K562 (cell line): Measurements from ENCODE around the gene APBA2. TPM values are rescaled to one million over a fixed set of nuclear protein-coding genes. Genes with fewer than 3 reads are reported as not detected.

ENCODE experiments used
- ZNF551 ChIP-seq: fragments of 250-450 bp; sonication (Bioruptor Pico); IDR thresholded peaks from 2 replicates; pipeline ENCODE4 v1.5.0; 2021; ENCODE audit warnings: mild to moderate bottlenecking, moderate library complexity
- polyA plus RNA-seq, 8 experiments: library from polyadenylated mRNA; depleted of rRNA in 4 of 8; stranded (reverse) in 5 of 8; unstranded in 3 of 8; fragments of >200 nt; fragmentation: Nextera tagmentation in 2 of 8; fragmentation: Illumina TruSeq in 1 of 8; extraction: Ambion mirVana in 2 of 8; extraction: Trizol in 1 of 8; gene quantifications; 2 replicates each; pipeline versions ENCODE4 v1.2.1 to v1.2.3, GENCODE V29; 2011 to 2014; ENCODE audit warnings: inconsistent platforms in 1 of 8, missing spikeins in 1 of 8
- total RNA-seq, 7 experiments: library from RNA; depleted of rRNA in 6 of 7; stranded (reverse); fragments of >200 nt in 6 of 7; fragmentation: Illumina TruSeq in 2 of 7; extraction: Trizol in 2 of 7; gene quantifications; 2 replicates each; pipeline versions ENCODE4 v1.2.1 to v1.2.3, GENCODE V29; 2011 to 2021; ENCODE audit warnings: low replicate concordance in 1 of 7
- TF ChIP-seq, protein P1 (sequence below): fragments of 250-450 bp; sonication (Bioruptor Pico); IDR thresholded peaks from 2 replicates; pipeline ENCODE4 v1.4.0; 2020

Gene APBA2
- total and polyA plus RNA-seq, 9 of the 15 experiments (the other 6 are each of a cell fraction or from before 2014, with no cell fraction given): 0.24 to 40.9 (median 25.2) TPM

DNA sequence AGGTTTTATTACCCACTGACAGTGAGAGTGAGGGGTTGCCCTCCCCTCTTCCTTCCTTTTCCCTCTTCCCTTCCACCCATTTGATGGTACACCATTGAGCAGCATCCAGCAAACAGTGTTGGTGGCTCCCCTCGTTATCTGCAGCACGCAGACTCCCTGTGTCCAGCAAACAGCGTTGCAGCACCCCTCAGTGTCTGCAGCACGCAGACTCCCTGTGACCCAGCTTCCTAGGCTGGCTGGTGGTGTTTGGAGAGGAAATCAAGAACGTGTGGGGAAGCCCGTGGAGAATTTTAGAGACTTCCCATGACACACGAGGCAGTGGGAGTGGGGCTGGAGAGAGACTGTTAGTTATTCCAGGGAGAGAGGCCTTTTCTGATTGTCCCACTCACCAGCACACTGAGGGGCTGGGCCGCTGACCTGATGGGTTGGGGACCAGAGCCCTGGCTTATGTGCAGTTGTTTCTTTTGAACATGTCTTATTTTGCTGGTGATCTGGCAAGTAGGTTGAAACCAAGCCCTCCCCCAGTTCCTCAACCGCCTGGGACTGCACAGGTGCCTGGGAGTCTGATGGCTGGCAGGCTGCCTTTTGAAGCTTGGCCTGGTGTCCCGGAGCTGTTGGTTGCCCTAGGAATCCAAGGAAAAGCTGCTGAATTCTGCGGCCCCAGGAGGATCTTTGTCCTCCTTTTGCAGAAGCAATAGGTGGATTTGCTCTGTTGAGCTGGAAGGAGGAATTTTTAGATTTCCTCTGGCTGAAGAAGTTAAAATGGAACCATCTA, 19.0 kb downstream of the APBA2 start (continued):
- TF ChIP-seq, protein P1, sequence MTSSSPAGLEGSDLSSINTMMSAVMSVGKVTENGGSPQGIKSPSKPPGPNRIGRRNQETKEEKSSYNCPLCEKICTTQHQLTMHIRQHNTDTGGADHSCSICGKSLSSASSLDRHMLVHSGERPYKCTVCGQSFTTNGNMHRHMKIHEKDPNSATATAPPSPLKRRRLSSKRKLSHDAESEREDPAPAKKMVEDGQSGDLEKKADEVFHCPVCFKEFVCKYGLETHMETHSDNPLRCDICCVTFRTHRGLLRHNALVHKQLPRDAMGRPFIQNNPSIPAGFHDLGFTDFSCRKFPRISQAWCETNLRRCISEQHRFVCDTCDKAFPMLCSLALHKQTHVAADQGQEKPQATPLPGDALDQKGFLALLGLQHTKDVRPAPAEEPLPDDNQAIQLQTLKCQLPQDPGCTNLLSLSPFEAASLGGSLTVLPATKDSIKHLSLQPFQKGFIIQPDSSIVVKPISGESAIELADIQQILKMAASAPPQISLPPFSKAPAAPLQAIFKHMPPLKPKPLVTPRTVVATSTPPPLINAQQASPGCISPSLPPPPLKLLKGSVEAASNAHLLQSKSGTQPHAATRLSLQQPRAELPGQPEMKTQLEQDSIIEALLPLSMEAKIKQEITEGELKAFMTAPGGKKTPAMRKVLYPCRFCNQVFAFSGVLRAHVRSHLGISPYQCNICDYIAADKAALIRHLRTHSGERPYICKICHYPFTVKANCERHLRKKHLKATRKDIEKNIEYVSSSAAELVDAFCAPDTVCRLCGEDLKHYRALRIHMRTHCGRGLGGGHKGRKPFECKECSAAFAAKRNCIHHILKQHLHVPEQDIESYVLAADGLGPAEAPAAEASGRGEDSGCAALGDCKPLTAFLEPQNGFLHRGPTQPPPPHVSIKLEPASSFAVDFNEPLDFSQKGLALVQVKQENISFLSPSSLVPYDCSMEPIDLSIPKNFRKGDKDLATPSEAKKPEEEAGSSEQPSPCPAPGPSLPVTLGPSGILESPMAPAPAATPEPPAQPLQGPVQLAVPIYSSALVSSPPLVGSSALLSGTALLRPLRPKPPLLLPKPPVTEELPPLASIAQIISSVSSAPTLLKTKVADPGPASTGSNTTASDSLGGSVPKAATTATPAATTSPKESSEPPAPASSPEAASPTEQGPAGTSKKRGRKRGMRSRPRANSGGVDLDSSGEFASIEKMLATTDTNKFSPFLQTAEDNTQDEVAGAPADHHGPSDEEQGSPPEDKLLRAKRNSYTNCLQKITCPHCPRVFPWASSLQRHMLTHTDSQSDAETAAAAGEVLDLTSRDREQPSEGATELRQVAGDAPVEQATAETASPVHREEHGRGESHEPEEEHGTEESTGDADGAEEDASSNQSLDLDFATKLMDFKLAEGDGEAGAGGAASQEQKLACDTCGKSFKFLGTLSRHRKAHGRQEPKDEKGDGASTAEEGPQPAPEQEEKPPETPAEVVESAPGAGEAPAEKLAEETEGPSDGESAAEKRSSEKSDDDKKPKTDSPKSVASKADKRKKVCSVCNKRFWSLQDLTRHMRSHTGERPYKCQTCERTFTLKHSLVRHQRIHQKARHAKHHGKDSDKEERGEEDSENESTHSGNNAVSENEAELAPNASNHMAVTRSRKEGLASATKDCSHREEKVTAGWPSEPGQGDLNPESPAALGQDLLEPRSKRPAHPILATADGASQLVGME (CRISPR knock-in tag): no peak; the same call in 1 of the 2 replicates
- TF ChIP-seq ZNF551: no peak
